OCI-LY7 (cell line): ENCODE measurements around the gene AREL1. TPM values are rescaled to one million over a fixed set of nuclear protein-coding genes. Genes with fewer than 3 reads are reported as not detected.

Source experiments
- BruUV-seq: library from RNA; stranded (reverse); fragments of 400-500 nt; replicated peaks from 2 replicates; lab custom pipeline; 2021; lab: Mats Ljungman, UMichigan
- CTCF ChIA-PET: fragments of 300-600 bp; sonication (Branson Sonifier 250); formaldehyde crosslinking; loops from one replicate; lab custom pipeline; 2022; ENCODE audit warnings: antibody characterized with exemption; ENCODE audit not compliant: unreplicated experiment; lab: Charles Lee
- POLR2A ChIA-PET: fragments of 300-600 bp; sonication (Branson Sonifier 250); formaldehyde crosslinking; loops from one replicate; lab custom pipeline; 2022; ENCODE audit warnings: antibody characterized with exemption; lab: Charles Lee
- DNase-seq: peaks from one replicate; pipeline ENCODE4 v3.0.0-alpha.2; 2015; ENCODE audit warnings: low spot score
- H2AFZ ChIP-seq: fragments of 200-600 bp; sonication (generic), shearing (Covaris generic); 2 replicates; pipeline ENCODE4 v1.6.1; 2014; ENCODE audit warnings: mild to moderate bottlenecking, antibody characterized with exemption, low read length, moderate library complexity
- H3K27ac ChIP-seq: fragments of 200-600 bp; sonication (generic); 2 replicates; pipeline ENCODE4 v1.5.1; 2014; ENCODE audit warnings: mixed run types, low read depth, mild to moderate bottlenecking, moderate library complexity, low read length, inconsistent platforms; ENCODE audit not compliant: poor library complexity, severe bottlenecking
- H3K36me3 ChIP-seq: fragments of 200-600 bp; sonication (generic); 2 replicates; pipeline ENCODE4 v1.6.1; 2014; ENCODE audit warnings: mild to moderate bottlenecking, antibody characterized with exemption, low read length, moderate library complexity, mixed read lengths; ENCODE audit not compliant: insufficient read depth
- H3K4me1 ChIP-seq: fragments of 200-600 bp; sonication (generic); 2 replicates; pipeline ENCODE4 v1.5.1; 2014; ENCODE audit warnings: mild to moderate bottlenecking, low read length; ENCODE audit not compliant: insufficient read depth, poor library complexity, severe bottlenecking
- H3K4me2 ChIP-seq: fragments of 200-600 bp; sonication (generic); 2 replicates; pipeline ENCODE4 v1.6.1; 2014; ENCODE audit warnings: mild to moderate bottlenecking, low read length
- H3K4me3 ChIP-seq: fragments of 200-600 bp; sonication (generic); 2 replicates; pipeline ENCODE4 v1.5.1; 2014; ENCODE audit warnings: mild to moderate bottlenecking, low read depth, low read length; ENCODE audit not compliant: poor library complexity, severe bottlenecking
- H3K79me2 ChIP-seq: fragments of 200-600 bp; sonication (generic); 2 replicates; pipeline ENCODE4 v1.6.1; 2016; ENCODE audit warnings: low read depth, mild to moderate bottlenecking, low read length, moderate library complexity, mixed read lengths; ENCODE audit not compliant: insufficient read depth
- H3K9me2 ChIP-seq: fragments of 200-600 bp; sonication (generic); 2 replicates; pipeline ENCODE4 v1.6.1; 2016; ENCODE audit warnings: mild to moderate bottlenecking, low read length, mixed read lengths; ENCODE audit not compliant: insufficient read depth
- H3K9me3 ChIP-seq: fragments of 200-600 bp; sonication (generic); 2 replicates; pipeline ENCODE4 v1.6.1; 2014; ENCODE audit warnings: mild to moderate bottlenecking, mixed run types, low read length, mixed read lengths
- H4K20me1 ChIP-seq: fragments of 200-600 bp; sonication (generic); 2 replicates; pipeline ENCODE4 v1.6.1; 2014; ENCODE audit warnings: mild to moderate bottlenecking, antibody characterized with exemption, low read length, moderate library complexity, mixed read lengths; ENCODE audit not compliant: insufficient read depth
- EZH2phosphoT487 ChIP-seq: fragments of 200-600 bp; sonication (generic); IDR thresholded peaks from 2 replicates; pipeline ENCODE4 v1.6.1; 2018; ENCODE audit warnings: low read depth, borderline replicate concordance, mild to moderate bottlenecking, mixed run types, antibody characterized with exemption, low read length, moderate library complexity, mixed read lengths
- intact Hi-C: fragments of 100-400 bp; cut with micrococcal nuclease; formaldehyde crosslinking; loops from one replicate; pipeline ENCODE4 v1.10.0; 2022; ENCODE audit not compliant: unreplicated experiment
- total RNA-seq, 2 experiments: library from RNA; depleted of rRNA in 1 of 2; stranded (reverse); fragments of >200 nt in 1 of 2; shearing (Covaris generic) in 1 of 2; gene quantifications; 2 replicates each; pipeline ENCODE4 v1.2.3, GENCODE V29; 2014 to 2022
- TF ChIP-seq, protein P1 (sequence below): fragments of 200-600 bp; sonication (generic); conservative IDR thresholded peaks from 2 replicates; pipeline ENCODE4 v1.5.1; 2014; ENCODE audit warnings: mild to moderate bottlenecking, antibody characterized with exemption, low read length, moderate library complexity, mixed read lengths

Gene AREL1
- total RNA-seq, 2 experiments from 2014 or later = 30.5 to 37.8 TPM

DNA sequence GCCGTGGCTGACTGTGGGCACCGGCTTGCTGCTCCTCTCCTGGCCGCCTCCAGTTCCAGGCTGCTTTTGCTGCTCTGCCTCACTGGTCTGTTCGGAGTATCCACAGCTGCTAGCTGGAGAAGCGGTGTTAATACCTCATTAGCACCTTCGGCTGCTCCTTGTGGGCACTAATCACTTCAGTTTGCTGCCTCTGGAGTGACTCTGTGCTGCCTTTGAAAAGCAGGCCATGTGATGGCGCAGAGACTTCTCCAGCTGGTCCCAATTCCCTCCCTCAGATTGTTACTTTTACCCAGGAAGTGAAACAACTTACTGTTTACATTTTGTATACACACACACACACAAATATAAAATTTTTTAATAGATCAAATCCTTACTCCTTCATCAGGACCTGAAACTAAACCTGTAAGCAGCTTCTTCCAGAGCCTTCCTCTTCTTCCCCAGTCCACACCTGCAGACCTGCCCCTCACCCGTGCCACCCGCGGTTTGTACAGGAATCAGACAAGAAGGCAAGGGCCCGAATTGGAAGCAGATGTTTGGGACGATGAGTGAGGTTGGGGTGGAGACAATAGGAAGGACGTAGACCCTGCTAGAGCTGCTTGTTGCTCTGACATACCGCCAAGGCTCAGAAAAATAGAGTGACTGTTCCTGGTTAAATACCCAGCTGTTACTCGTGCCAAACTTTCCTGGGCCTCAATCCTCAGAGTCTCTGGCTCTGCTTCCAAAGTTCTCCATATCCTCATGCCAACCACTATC, 59.3 kb downstream of the AREL1 start:
- no peak for DNase-seq
- H3K79me2 ChIP-seq = no peaks in the 10 kb centered on the region
- no TSS peak for BruUV-seq
- TF ChIP-seq, protein P1, sequence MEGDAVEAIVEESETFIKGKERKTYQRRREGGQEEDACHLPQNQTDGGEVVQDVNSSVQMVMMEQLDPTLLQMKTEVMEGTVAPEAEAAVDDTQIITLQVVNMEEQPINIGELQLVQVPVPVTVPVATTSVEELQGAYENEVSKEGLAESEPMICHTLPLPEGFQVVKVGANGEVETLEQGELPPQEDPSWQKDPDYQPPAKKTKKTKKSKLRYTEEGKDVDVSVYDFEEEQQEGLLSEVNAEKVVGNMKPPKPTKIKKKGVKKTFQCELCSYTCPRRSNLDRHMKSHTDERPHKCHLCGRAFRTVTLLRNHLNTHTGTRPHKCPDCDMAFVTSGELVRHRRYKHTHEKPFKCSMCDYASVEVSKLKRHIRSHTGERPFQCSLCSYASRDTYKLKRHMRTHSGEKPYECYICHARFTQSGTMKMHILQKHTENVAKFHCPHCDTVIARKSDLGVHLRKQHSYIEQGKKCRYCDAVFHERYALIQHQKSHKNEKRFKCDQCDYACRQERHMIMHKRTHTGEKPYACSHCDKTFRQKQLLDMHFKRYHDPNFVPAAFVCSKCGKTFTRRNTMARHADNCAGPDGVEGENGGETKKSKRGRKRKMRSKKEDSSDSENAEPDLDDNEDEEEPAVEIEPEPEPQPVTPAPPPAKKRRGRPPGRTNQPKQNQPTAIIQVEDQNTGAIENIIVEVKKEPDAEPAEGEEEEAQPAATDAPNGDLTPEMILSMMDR = no peak
- TF ChIP-seq EZH2phosphoT487 = no peak
- H3K36me3 ChIP-seq = peaks cover 7% of the 10 kb centered on the region; the same call in 1 of the 2 replicates
- H4K20me1 ChIP-seq = no peaks in the 10 kb centered on the region
- H3K9me2 ChIP-seq = no peaks in the 10 kb centered on the region
- no peaks in the 10 kb centered on the region for H3K9me3 ChIP-seq
- no peaks in the 10 kb centered on the region for H3K4me1 ChIP-seq
- POLR2A ChIA-PET = interaction anchor here (0.6 to 1.3 kb wide), 2 partner anchors 19 to 187 kb away, joined by 3 read pairs; no protein-coding TSS in a partner anchor
- no peak overlapping the region for H3K4me2 ChIP-seq
- intact Hi-C loops = no loop called here
- H2AFZ ChIP-seq = no peak overlapping the region
- H3K27ac ChIP-seq = no peak overlapping the region
- CTCF ChIA-PET = no interaction called here
- no peak overlapping the region for H3K4me3 ChIP-seq

DNA sequence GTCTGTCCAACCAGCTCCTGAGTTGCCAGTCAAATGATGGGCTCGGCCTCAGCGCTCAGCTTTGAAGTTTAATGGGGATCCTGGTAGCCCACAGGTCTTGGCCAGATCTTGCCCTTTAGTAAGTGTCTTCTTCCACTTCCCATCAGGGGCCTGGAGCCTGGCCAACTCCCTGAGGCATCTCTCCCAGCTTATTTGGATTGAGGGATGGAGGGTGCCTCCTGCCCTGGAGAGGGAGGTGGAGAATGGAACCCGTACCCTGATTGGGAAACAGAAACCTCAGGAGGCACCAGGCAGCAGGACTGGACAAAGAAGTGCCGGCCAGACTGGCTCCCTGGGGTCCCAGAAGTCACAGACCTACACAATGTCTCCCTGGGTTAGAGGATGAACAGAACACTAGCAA, 60.3 kb downstream of the AREL1 start:
- intact Hi-C loops = no loop called here
- ChIA-PET CTCF (no interaction called here), POLR2A (interaction anchor here (0.9 kb wide), 1 partner anchor 13 kb away, joined by 4 read pairs; no protein-coding TSS in a partner anchor)

More for the DNA sequence above, 60.3 kb downstream of the AREL1 start:
- H3K9me2 ChIP-seq = no peaks in the 10 kb centered on the region
- H3K36me3 ChIP-seq = peaks cover 7% of the 10 kb centered on the region; the same call in 1 of the 2 replicates
- TF ChIP-seq, protein P1 = no peak
- TF ChIP-seq EZH2phosphoT487 = no peak
- no peaks in the 10 kb centered on the region for H4K20me1 ChIP-seq
- no peaks in the 10 kb centered on the region for H3K9me3 ChIP-seq
- DNase-seq = no peak
- no peak overlapping the region for H3K27ac ChIP-seq
- no peaks in the 10 kb centered on the region for H3K79me2 ChIP-seq
- H2AFZ ChIP-seq = no peak overlapping the region
- no TSS peak for BruUV-seq
- no peak overlapping the region for H3K4me2 ChIP-seq
- H3K4me1 ChIP-seq = no peaks in the 10 kb centered on the region
- no peak overlapping the region for H3K4me3 ChIP-seq
